Subcutaneous abdominal adipose tissue (tissue), 5 donors: Measurements from ENCODE around the gene MNT.

Experiments used
- H3K27ac ChIP-seq: one replicate; pipeline ENCODE4 v1.7.0; 2013; ENCODE audit warnings: low read depth, mild to moderate bottlenecking, inconsistent platforms, low read length, moderate library complexity
- H3K27me3 ChIP-seq, 5 donors: one replicate each; pipeline ENCODE4 v1.7.0; 2013; ENCODE audit warnings: low read length in 5 of 5, inconsistent platforms in 1 of 5; ENCODE audit not compliant: control insufficient read depth in 5 of 5, insufficient read depth in 4 of 5
- H3K36me3 ChIP-seq, 5 donors: one replicate each; pipeline ENCODE4 v1.7.0; 2013; ENCODE audit warnings: low read length in 5 of 5; ENCODE audit not compliant: control insufficient read depth in 5 of 5, insufficient read depth in 5 of 5
- H3K4me1 ChIP-seq, 5 donors: one replicate each; pipeline ENCODE4 v1.7.0; 2013; ENCODE audit warnings: low read length in 5 of 5, mild to moderate bottlenecking in 3 of 5, moderate library complexity in 1 of 5; ENCODE audit not compliant: control insufficient read depth in 5 of 5, insufficient read depth in 5 of 5
- H3K4me3 ChIP-seq, 5 donors: one replicate each; pipeline ENCODE4 v1.7.0; 2013; ENCODE audit warnings: low read length in 5 of 5, low read depth in 1 of 5
- H3K9ac ChIP-seq, 5 donors: one replicate each; pipeline ENCODE4 v1.7.0; 2013; ENCODE audit warnings: low read length in 5 of 5, mild to moderate bottlenecking in 4 of 5, moderate library complexity in 3 of 5
- H3K9me3 ChIP-seq, 5 donors: one replicate each; pipeline ENCODE4 v1.7.0; 2013; ENCODE audit warnings: low read length in 5 of 5; ENCODE audit not compliant: control insufficient read depth in 5 of 5
- donor health status: healthy.
- donor health status: healthy.
- donor health status: healthy.
- donor health status: healthy.
- donor health status: healthy.

MNT gene

GRCh38 chr17:2396568-2397246, 4.2 kb downstream of the MNT start:
- Histone ChIP-seq H3K27me3 (no peaks in the 10 kb centered on the region), H3K27ac (peak overlapping the region; percentile 96), H3K9ac (peak overlapping the region in 4 of 5 donors; percentile 53 to 82 (median 78)), H3K9me3 (no peaks in the 10 kb centered on the region), H3K4me1 (peaks cover 32 to 77% (median 59%) of the 10 kb centered on the region in 5 donors), H3K36me3 (no peaks in the 10 kb centered on the region), H3K4me3 (peak overlapping the region; percentile 45 to 59 (median 49))

- Histone ChIP-seq H3K36me3 (no peaks in the 10 kb centered on the region), H3K9ac (peak overlapping the region; percentile 33 to 82 (median 74)), H3K4me1 (peaks cover 34 to 82% (median 65%) of the 10 kb centered on the region in 5 donors), H3K4me3 (peak overlapping the region; percentile 45 to 59 (median 49)), H3K9me3 (no peaks in the 10 kb centered on the region), H3K27me3 (no peaks in the 10 kb centered on the region), H3K27ac (peak overlapping the region; percentile 96)
Observed at GRCh38 chr17:2396192-2396567, 4.7 kb downstream of the MNT start.

- peak overlapping the region in 4 of 5 donors; percentile 45 to 53 (median 48) for H3K4me3 ChIP-seq
- H3K4me1 ChIP-seq, result peaks cover 37 to 88% (median 71%) of the 10 kb centered on the region in 5 donors
- no peaks in the 10 kb centered on the region for H3K27me3 ChIP-seq
- H3K9me3 ChIP-seq, result no peaks in the 10 kb centered on the region
- peak overlapping the region; percentile 96 for H3K27ac ChIP-seq
- no peaks in the 10 kb centered on the region for H3K36me3 ChIP-seq
- peak overlapping the region in 4 of 5 donors; percentile 38 to 82 (median 78) for H3K9ac ChIP-seq
Observed at GRCh38 chr17:2395258-2396181, 5.3 kb downstream of the MNT start.

- H3K9ac ChIP-seq, result no peak overlapping the region
- H3K4me3 ChIP-seq, result peak overlapping the region in 1 of 5 donors; percentile 27
- H3K27ac ChIP-seq, result peak overlapping the region; percentile 96
- H3K36me3 ChIP-seq, result no peaks in the 10 kb centered on the region
- peaks cover 43 to 88% (median 79%) of the 10 kb centered on the region in 5 donors for H3K4me1 ChIP-seq
- H3K27me3 ChIP-seq, result no peaks in the 10 kb centered on the region
- no peaks in the 10 kb centered on the region for H3K9me3 ChIP-seq
Observed at GRCh38 chr17:2394775-2395201, 6.1 kb downstream of the MNT start.

GRCh38 chr17:2393954-2394749, 6.7 kb downstream of the MNT start:
- peak overlapping the region in 3 of 5 donors; percentile 14 to 62 (median 33) for H3K9ac ChIP-seq
- H3K4me1 ChIP-seq, result peaks cover 43 to 84% (median 77%) of the 10 kb centered on the region in 5 donors
- H3K27ac ChIP-seq, result peak overlapping the region; percentile 96
- no peaks in the 10 kb centered on the region for H3K36me3 ChIP-seq
- peak overlapping the region in 3 of 5 donors; percentile 27 to 45 (median 42) for H3K4me3 ChIP-seq
- no peaks in the 10 kb centered on the region for H3K27me3 ChIP-seq
- H3K9me3 ChIP-seq, result no peaks in the 10 kb centered on the region

GRCh38 chr17:2393174-2393953, 7.5 kb downstream of the MNT start:
- Histone ChIP-seq H3K36me3 (peaks cover 0 to 7% (median 0%) of the 10 kb centered on the region in 5 donors), H3K4me1 (peaks cover 40 to 78% (median 71%) of the 10 kb centered on the region in 5 donors), H3K27me3 (no peaks in the 10 kb centered on the region), H3K9me3 (no peaks in the 10 kb centered on the region), H3K27ac (peak overlapping the region; percentile 94), H3K4me3 (peak overlapping the region in 4 of 5 donors; percentile 72 to 83 (median 74)), H3K9ac (peak overlapping the region in 4 of 5 donors; percentile 84 to 92 (median 87))

- Histone ChIP-seq H3K27me3 (no peaks in the 10 kb centered on the region), H3K36me3 (peaks cover 0 to 16% (median 8%) of the 10 kb centered on the region in 5 donors), H3K4me3 (peak overlapping the region; percentile 62 to 83 (median 72)), H3K9me3 (no peaks in the 10 kb centered on the region), H3K9ac (peak overlapping the region; percentile 42 to 92 (median 66)), H3K4me1 (peaks cover 38 to 69% (median 63%) of the 10 kb centered on the region in 5 donors), H3K27ac (peak overlapping the region; percentile 94)
Observed at GRCh38 chr17:2392252-2393173, 8.3 kb downstream of the MNT start.

- H3K36me3 ChIP-seq, result peaks cover 0 to 23% (median 16%) of the 10 kb centered on the region in 5 donors
- H3K9me3 ChIP-seq, result no peaks in the 10 kb centered on the region
- peak overlapping the region; percentile 94 for H3K27ac ChIP-seq
- H3K9ac ChIP-seq, result peak overlapping the region; percentile 13 to 66 (median 44)
- peaks cover 33 to 61% (median 55%) of the 10 kb centered on the region in 5 donors for H3K4me1 ChIP-seq
- peak overlapping the region; percentile 1 to 71 (median 62) for H3K4me3 ChIP-seq
- no peaks in the 10 kb centered on the region for H3K27me3 ChIP-seq
Observed at GRCh38 chr17:2391597-2392251, 9.1 kb downstream of the MNT start.
